HS-5 (cell line): ENCODE data around the gene RFTN1.
"Not testable (repeated sequence)": the region's sequence is repeated elsewhere in the genome, so short reads cannot be mapped to it uniquely, and the experiment has no call there.

Experiments used
- DNase-seq: peaks from one replicate; pipeline ENCODE4 v3.0.0-alpha.2; 2012; ENCODE audit warnings: low read depth

The RFTN1 gene

DNA sequence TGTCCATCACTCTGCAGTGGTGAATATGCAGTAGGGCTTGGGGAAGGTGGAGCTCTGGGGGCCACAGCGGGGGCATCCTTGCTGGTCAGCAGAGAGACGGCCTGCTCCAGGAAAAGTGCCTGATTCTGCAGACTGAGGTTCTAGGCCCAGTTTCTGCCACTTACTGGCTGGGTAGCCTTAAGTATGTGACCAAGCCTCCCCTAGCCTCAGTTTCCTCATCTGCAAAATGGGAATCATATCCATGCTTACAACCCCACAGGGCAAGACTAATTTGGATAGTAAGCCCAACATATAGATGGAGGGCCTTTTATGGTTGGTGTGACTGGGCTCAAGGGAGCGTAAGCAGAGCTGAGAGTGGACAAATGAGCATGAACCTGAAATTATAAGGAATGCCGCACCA, 187.6 kb downstream of the RFTN1 start:
- DNase-seq = no peak

GRCh38 chr3:16323737-16324136, 189.8 kb downstream of the RFTN1 start:
- no peak for DNase-seq

- no peak for DNase-seq
These were observed 191.3 kb downstream of the RFTN1 start for GRCh38 chr3:16322189-16322588.

GRCh38 chr3:16320711-16321110, 192.8 kb downstream of the RFTN1 start:
- DNase-seq = no peak

- DNase-seq = no peak
These were observed 193.8 kb downstream of the RFTN1 start for GRCh38 chr3:16319723-16320122.

DNA sequence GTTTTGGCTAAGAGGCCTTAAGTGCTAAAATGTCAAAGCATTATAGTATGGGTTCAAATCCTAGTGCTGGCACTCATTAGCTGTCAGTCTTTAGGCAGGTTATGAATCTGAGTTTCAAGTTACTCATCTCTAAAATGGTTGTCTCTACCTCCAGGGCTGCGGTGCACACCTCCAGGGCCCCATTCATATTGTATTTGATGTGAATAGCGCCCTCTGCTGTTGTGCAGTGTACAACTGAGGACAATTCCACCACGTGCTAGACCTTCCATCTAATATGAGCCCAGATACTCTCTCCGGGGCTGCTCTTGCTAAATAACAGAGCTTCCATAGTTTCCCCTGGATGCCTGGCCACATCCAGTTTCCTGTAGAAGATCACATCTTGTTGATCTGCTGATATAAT, 194.2 kb downstream of the RFTN1 start:
- DNase-seq = no peak

DNA sequence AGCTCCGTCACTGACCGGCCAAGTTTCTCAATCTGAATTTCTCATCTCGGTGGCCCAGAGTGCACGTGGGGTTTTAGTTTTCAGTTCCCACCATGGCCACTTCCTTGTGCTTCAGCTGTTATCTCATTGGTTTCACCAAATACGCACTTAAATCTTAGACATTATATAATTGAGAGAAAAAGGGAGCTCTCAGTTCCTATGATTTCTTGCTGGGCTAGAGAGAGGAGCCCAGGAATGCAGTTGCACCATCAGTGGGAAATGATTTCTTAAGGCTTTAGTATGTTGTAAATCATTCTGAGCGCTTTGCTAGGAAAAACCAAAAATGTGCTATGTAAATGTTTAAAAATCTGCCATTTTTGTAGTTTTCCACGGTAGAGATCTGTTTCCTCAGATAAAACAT, 195.3 kb downstream of the RFTN1 start:
- no peak for DNase-seq

DNA sequence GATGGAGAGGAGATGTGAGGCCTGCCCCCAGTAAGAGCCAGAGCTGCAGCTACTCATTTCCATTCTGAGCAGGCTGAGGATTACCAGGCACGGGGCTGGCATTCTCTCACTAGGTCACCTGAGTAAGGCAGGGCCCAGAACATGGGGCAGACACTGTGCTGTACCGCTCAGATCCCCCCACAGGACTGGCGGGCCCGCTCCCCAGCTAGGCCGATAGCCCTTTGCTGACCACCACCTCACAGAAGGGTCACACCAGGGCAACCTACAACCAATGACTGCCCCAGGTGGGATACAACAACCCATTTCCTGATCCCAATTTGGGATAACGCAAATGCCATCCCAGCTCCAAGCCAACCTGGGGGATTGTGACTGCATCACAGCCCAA, 195.9 kb downstream of the RFTN1 start:
- DNase-seq = no peak

DNA sequence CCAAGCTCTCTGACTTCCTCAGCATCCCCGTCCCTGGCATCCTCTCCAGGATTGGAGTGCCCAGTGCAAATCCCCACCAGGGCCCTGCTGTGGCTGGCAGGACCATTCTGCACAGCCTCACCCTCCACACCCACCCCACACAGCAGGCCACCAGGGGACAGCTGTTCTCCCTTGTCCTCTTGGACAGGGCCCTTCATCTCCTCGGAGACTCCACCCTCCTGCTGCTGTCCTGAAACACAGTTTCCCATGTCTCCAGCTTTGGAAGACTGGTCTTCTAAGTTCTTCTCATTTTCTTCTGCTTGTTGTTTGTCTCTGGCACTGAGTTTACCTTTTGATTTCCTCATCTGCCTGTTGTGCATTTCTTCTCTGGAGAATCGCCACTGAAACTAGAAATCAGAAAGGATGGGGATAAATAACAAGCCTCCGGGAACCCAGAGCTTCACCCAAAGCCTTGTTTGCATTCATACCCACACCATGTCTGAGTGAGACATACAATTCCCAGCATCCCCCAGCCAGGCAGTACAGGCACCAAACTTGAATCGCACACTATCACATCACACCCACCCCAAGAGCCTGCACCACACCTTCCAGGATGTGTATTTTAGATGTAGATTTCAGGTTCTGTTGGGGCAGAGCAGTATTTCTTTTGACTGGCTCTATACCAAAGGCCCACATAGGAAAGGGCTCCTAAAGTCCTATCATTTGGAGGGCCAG, 196.5 kb downstream of the RFTN1 start:
- DNase-seq = no peak

DNA sequence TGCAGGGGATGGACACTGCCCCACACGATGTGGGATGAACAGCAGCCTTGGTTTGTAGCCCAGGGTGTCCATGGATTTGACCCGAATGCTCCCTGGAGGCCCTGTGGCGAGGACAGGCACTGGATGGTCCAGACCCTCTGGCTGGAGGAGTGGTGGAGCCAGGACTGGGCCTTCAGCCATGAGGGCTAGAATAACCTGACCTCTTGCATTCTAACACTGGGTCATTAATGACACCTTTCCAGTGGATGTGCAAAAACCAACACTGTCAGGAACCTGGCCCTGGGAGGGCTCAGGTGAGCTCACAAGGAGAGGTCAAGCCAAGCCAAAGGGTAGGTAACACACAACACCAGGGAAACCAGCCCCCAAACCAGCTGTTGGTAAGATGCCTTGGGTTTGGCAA, 197.1 kb downstream of the RFTN1 start:
- DNase-seq = no peak

GRCh38 chr3:16315623-16316022, 197.9 kb downstream of the RFTN1 start:
- no peak for DNase-seq

DNA sequence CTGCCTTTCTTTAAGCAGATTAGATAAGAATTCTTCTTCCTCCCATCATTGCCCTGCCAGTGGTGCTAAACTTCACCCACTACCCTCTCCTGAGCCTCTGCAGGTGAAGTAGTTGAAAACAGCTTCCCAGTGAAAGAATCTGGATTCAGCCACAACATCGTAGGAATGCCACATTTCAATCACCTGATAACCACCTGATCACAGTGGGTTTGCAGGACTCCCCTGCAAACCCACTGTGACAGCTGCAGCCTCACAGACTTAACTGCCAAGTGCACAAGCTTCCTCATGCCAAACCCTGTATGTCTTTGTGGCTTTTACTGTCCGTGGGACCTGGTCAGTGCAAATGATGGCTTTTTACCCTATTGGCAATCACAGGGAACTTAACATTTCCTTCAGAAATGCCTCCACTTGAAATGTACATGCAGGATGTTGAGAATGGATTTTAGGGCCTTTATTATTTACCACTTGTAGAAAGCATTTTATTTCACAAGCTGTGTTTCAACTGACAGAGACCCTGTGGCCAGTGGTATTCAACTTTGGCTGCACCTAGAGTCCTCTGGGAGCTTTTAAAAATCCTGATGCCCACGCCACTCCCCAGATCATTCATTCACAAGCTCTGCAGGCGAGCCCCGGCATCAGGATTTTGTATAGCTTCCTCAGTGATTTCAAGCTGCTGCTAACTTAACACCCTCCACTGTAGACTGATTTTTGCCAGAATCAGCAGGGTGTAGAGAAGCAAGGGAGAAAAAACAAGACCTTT, 199.4 kb downstream of the RFTN1 start:
- DNase-seq = no peak

DNA sequence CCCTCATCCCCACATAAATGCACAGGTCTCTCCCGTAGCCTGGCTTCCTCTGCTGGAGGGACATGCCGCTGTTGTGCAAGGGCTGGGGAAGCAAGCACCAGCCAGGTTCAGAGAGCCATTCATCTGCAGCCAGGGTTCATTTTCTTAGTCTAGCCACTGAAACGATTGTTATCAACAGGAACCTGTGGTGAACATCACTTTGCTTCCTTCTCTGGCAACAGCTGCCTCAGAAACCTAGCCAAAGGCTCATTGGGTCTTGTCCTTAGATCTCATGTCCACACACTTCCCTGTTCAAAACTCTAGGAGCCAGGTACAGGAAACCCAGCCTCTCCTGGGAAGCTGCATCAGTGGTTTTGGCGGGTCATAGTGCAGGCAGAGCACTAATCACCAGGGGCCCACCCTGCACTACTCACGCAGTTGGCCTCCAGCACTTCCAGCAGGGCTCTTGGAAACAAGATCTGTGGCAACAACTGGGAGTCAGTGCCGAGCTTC, 201.5 kb downstream of the RFTN1 start:
- no peak for DNase-seq

- DNase-seq = not testable (repeated sequence)
These were observed 203.0 kb downstream of the RFTN1 start for GRCh38 chr3:16310486-16310885.

DNA sequence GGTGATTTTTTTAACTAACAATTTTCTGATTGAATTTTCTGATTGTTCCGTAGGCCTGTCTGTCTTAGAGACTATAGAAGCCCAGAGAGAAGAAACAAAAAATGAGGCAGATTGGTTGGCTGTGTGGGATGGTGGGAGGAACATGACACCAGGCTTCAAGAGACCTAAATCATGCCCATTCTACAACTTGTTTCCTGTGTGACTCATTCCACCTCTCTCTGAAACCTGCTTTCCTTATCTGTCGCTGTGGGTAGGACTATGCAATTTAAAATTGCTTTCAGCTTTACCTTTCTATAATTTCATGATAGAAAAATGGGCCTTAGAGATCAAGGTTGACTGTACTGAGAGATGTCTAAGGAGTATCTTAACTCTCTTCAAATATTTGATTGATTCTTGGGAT, 203.9 kb downstream of the RFTN1 start:
- DNase-seq = no peak

GRCh38 chr3:16308727-16309126, 204.8 kb downstream of the RFTN1 start:
- DNase-seq = no peak

DNA sequence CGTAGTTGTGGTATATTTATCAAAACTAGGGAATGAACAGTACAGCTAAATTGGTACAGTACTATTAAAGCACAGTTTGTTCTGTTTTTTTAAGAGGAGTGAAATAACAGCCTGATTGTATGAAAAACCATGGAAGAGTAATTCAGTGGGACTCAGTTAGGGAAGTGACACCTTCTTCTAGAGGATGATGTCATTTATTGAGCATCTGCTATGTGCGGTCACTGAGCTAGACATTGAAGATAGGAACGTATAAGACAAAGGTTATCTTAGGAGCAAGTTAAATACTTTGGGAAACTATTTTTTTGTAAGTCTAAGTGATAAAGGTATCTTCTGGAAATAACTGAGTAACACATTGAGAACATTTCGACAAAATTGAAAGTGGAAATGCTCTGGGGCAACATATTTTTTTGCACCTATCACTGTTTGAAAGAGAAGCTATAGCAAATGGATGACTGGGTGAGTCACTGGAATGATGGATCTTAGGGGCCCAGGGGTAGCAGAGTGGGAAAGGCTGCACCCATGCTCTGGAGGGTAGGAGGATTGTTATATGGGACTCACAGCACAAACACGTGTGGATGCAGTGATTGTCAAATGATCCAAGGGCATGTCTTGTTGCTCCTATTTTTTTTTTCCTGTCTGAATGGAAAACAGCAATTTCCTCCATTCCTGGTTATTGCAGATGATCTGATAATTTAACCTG, 205.5 kb downstream of the RFTN1 start:
- no peak for DNase-seq

- no peak for DNase-seq
These were observed 208.4 kb downstream of the RFTN1 start for GRCh38 chr3:16305111-16305541.

- DNase-seq = no peak
These were observed 209.2 kb downstream of the RFTN1 start for GRCh38 chr3:16304061-16305010.

GRCh38 chr3:16303037-16303575, 210.4 kb downstream of the RFTN1 start:
- no peak for DNase-seq

DNA sequence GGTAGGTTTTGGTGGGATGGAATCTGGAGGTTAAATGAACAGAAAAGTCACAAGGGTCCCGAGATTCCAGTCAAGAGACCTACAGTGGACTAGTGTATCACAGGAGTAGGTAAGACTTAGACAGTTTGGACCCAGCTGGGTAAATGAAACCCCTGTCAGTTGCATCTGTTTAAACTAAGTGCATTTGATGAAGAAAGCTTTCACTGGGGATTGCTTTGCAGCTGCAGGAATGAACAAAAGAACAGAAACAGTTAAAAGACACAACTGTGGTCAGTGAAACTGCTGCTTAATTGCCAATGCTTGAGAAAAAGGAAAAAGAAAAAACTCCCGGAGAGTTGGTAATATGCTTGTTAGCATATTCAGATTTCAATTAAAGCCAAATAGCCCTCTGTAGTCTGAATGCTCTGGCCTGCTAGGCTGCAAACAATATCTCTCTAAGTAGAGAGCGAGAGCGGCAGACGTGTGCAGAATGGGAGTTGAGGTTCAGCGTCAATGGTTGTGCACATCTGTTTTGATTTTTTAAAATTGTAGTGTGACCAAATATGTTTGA, 211.3 kb downstream of the RFTN1 start:
- no peak for DNase-seq
